Globus pallidus (tissue), 1 donor: Measurements from ENCODE around the gene SEL1L.
"Not testable (repeated sequence)": the region's sequence is repeated elsewhere in the genome, so short reads cannot be mapped to it uniquely, and the experiment has no call there.

ENCODE experiments used
- DNase-seq: peaks from one replicate; pipeline ENCODE4 v3.0.0-alpha.2; 2015; ENCODE audit warnings: low spot score

SEL1L gene

DNA sequence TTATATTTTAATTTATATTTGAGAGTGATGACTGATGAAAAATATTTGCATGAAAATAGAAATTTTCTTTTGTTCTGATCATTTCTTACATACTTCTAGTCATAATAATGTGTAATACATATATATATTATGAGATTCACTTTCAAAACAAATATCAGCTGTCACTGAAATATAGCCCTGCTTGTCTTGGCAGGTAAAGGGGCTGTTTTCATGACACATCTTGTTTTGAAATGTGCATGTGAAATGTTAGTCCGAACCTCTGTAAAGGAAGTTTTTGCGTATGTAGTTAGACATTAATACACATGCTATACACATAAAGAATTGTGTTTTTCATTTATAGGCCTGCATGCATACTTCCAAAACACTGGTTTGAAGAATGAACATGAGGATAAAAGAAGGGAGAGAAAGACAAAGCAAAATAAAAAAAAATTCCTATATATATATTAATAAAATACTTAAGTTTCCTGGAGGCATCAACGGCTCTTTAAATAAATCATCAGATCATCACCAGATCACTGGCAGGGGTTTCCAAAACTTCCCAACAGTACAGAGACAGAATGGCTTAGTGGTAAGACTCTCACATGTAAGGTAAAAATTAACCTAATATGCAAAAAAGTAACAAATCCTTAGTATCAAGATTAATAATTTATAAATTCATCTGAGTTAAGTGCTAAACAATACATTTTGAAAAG lies 60.1 kb downstream of the SEL1L start:
- DNase-seq = no peak

- DNase-seq = no peak
Measured at GRCh38 chr14:81472096-81472800, 61.4 kb downstream of the SEL1L start.

GRCh38 chr14:81471062-81471461 lies 62.6 kb downstream of the SEL1L start:
- no peak for DNase-seq

DNA sequence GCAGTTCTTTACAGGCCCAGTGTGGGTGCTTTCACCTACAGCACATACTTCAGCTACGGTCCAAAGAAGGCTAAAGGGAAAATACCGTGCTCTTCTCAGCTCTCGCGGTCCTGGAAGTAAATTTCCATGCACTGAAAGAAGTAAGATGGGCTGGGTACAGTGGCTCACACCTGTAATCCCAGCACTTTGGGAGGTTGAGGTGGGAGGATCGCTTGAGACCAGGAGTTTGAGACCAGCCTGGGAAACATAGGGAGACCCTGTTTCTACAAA lies 63.2 kb downstream of the SEL1L start:
- not testable (repeated sequence) for DNase-seq

DNA sequence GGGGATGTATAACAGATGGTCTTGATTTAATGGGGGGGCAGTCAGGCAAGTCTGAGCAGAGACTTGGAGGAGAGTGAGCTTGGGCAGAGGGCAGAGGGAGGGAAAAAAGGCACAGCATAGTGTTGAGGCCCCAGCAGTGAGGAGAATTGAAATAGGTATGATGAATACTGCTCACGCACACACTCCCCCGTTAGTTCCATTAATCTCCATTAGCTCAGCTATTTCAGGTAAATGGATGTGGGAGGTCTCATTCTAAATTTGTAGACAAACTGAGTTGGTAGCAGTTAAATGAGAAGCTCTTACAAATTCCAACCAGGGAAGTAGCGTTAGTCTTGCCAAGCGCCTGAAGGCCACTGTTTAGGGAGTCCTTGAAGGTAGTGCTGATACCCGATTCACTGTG lies 66.8 kb downstream of the SEL1L start:
- no peak for DNase-seq

GRCh38 chr14:81465507-81466228 lies 68.0 kb downstream of the SEL1L start:
- no peak for DNase-seq

DNA sequence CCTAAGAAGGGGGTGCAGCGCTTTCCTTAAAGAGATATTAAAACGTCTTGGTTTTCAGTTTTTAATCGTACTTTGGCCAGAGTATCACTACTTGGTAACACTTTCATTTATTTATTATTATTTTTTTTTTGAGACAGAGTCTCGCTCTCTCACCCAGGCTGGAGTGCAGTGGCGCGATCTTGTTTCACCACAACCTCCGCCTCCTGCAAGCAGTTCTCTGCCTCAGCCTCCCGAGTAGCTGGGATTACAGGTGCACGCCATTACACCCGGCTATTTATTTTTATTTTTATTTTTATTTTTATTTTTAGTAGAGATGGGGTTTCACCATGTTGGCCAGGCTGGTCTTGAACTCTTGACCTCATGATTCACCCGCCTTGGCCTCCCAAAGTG lies 68.7 kb downstream of the SEL1L start:
- not testable (repeated sequence) for DNase-seq

GRCh38 chr14:81464253-81465002 lies 69.2 kb downstream of the SEL1L start:
- peak; percentile 63 for DNase-seq

GRCh38 chr14:81462356-81462755 lies 71.3 kb downstream of the SEL1L start:
- not testable (repeated sequence) for DNase-seq

GRCh38 chr14:81459912-81460311 lies 73.7 kb downstream of the SEL1L start:
- no peak for DNase-seq

- DNase-seq = no peak
Measured at GRCh38 chr14:81458352-81458751, 75.3 kb downstream of the SEL1L start.

- DNase-seq = no peak
Measured at GRCh38 chr14:81455390-81455789, 78.3 kb downstream of the SEL1L start.

- no peak for DNase-seq
Measured at GRCh38 chr14:81454572-81455218, 79.0 kb downstream of the SEL1L start.

- no peak for DNase-seq
Measured at GRCh38 chr14:81453166-81453766, 80.4 kb downstream of the SEL1L start.

DNA sequence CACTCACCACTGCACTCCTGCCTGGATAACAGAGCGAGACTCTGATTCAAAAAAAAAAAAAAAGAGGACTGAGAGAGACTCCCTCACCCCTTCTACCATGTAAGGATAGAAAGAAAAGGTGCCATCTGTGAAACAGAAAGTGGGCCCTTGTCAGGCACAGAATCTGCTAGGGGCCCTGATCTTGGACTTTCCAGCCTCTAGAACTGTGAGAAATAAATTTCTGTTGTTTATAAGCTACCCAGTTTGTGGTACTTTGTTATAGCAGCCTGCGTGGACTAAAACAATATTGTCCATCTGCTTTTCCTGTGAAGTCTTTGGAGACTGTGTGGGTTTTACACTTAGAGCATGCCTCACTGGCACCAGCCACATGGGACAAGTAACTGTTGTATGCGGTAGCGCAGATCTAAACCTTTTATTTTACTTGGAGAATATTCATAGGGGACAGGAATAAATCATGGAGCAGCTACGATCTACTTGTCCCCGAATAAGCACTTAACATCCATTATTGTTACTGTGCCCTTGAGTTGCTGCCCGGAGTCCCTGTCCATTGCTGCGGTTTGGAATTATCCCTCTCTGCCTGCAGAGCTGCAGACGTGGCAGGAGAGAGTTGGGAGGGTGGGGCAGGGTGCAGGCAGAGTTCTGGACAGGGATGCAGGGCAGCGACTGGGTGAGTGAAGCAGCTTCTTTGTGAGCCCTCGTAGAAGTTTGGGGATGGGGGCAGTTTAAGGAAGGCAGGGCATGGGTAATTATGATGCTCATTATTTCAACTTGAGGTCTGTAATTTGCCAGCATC lies 81.1 kb downstream of the SEL1L start:
- DNase-seq = no peak

GRCh38 chr14:81450976-81451375 lies 82.7 kb downstream of the SEL1L start:
- DNase-seq = no peak

GRCh38 chr14:81450100-81450531 lies 83.5 kb downstream of the SEL1L start:
- no peak for DNase-seq

DNA sequence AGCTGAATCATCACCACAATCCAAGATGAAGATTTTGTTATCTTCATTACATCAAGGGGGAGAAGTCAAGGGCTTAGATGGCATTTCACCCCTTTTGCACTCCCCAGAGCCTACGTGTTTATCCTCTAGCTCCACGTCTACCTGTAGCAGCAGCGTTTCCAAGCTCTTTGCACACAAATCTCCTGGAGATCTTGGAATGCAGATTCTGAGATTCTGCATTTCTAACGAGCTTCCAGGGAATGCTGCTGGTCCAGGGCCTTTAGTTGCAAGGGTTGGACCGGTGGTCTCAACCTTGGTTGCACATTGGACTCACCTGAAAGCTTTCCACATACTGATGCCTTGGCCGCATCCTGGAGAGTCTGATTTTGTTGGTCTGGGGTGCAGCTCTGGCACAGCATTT lies 84.1 kb downstream of the SEL1L start:
- DNase-seq = no peak

- no peak for DNase-seq
Measured at GRCh38 chr14:81449114-81449513, 84.5 kb downstream of the SEL1L start.

DNA sequence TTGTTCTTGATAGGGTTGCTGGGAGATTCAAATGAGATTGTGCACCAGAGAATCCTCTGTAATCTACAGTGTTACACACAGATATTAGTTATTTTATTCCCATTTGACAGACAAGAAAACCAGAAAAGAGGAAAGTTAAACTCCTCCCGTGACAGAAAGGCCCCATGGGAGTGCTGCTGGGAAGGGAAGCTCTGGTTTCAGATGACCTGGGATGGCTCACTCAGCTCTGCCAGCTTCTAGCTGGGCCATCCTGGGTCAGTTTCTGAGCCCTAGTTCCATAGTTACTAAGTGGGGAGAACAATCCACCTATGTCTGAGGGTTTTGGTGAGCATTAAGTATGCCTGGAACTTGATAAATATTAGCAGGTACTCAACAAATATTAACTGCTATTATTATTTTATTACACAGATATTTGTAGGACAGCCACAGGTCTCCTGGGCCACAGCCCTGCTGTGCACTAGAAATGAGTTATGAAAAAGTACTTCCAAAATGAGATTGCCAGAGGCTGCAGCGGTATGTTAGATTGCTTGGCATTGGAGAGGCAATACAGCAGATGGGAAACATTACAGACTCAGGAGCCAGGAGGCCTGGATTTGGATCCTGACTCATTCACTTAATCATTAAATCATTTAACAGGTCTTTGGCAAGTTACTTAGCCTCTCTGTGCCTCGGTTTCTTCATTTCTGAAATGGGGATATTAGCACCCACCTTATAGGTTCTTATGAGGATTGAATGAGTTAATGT lies 86.5 kb downstream of the SEL1L start:
- DNase-seq = no peak
